NCI-H1436 (cell line): ENCODE data around the gene DLGAP4.

Experiments used
- DNase-seq: peaks from one replicate; lab custom pipeline; 2025; lab: John Stamatoyannopoulos, UW

DLGAP4 gene

GRCh38 chr20:36352843-36353553 lies 46.9 kb downstream of the DLGAP4 start:
- no peak for DNase-seq

DNA sequence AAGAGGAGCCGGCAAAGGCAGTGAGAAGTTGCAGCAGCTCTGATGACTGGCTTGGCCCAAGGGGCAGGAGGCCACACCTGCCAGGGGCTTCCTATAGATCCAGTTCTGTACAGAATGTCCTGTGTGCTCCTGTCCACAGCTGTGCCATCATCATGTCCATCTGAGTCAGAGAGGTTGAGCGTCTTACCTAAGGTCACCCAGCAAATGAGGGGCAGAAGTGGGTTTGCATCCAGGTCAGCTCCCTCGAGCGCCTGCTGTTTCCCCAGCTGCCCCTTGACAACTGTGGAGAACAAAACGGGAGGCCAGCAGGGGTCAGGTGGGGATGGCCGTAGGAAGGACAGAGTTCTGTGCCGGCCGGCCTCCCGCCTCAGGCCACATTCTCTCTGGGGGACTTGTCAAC lies 47.6 kb downstream of the DLGAP4 start:
- no peak for DNase-seq

GRCh38 chr20:36355469-36356171 lies 49.5 kb downstream of the DLGAP4 start:
- DNase-seq, result no peak

GRCh38 chr20:36359668-36360406 lies 53.7 kb downstream of the DLGAP4 start:
- no peak for DNase-seq

DNA sequence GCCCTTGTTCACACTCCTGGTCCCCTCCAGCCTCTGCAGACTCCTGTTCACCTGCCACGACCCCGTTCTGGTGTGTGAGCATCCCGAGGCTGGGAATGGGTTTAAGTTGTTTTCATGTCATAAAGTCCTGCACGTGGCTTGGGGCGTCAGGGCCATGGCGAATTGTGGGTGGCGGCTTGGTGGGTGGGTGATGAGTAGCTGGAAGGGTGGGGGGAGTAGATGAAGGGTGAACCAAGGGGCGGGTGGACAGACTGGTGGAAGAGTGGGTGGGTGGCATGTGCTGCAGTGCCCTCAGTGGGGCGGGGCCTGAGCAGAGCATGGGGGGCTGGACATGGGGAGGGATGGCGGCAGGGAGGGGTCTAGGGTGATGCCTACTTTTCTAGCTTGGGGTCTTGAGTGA lies 54.3 kb downstream of the DLGAP4 start:
- DNase-seq, result no peak

GRCh38 chr20:36361406-36361805 lies 55.3 kb downstream of the DLGAP4 start:
- no peak for DNase-seq

GRCh38 chr20:36362261-36362660 lies 56.1 kb downstream of the DLGAP4 start:
- no peak for DNase-seq

- no peak for DNase-seq
Observed at GRCh38 chr20:36362978-36363713, 57.0 kb downstream of the DLGAP4 start.

DNA sequence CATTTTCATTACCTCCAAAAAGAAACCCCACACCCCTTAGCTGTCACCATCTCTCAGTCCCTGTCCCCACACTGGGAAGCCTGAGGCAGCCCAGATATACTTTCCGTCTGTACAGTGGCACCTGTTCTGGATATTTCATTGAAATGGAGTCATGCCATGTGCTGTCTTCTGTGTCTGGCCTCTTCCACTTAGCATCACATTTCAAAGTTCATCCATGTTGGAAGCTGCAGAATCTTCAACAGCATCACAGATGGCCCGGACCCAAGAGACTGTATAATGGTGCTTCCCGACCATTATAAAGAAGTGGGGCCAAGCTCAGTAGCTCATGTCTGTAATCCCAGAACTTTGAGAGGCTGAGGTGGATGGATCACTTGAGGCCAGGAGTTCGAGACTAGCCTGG lies 58.4 kb downstream of the DLGAP4 start:
- no peak for DNase-seq

GRCh38 chr20:36366623-36367369 lies 60.7 kb downstream of the DLGAP4 start:
- DNase-seq, result no peak

DNA sequence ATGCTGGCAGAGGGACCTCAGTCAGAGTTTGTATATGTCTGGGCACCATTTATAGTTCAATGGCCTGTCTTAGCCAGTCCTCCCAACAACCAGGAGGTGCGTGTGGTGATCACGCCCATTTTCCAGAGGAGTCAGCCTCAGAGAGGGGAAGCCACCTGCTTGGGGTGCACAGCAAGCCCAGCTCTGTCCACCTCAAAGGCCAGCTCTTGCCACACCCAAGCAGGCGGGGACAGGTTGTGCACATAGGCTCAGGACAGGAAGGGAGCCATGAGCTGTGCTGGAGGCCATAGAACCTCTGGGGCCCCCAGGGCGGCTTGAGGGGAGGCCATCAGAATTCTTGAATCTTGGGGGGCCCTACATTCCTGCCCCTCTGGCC lies 61.2 kb downstream of the DLGAP4 start:
- DNase-seq, result no peak

DNA sequence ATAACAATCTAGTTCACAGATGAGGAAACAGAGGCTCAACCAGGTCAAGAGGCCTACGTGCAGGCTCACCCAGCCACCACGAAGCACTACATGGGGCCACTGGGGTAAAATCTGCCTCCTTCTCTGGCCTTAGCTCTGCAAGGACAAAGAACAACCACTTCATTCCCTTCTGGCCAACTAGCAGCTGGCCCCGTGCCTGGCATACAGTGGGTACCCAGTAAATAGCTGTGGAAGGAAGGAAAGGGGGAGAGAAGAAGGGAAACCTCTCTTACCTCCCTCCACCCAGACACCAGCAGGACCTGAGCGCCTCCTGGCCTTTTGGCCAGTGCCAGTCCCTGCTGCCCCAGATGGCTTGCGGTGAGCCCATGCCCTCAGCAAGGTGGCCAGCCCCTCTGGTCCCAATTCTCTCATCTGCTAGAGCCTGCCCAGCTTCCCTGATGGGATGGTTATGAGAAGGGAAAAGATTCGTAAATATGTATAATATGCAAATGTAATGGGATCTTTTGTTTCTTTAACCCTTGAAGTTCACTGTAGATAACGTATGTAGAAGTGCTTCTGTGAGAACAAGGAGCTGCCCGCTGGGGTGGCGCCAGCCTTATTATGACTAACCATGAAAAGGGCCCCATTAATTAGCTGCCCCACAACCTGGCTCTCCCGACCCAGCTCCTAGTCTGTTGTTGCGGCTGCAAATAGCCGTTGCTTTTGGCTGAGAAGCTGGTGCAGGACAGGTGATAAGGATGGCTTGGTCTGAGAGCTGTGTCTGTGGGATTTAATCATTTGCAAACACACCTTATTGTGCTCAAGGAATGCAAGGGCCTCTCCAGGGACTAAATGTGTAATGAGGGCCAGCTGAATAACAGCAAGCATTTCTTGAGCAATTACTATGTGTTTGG lies 62.0 kb downstream of the DLGAP4 start:
- DNase-seq, result no peak

- no peak for DNase-seq
Observed at GRCh38 chr20:36368869-36369268, 62.7 kb downstream of the DLGAP4 start.

- DNase-seq, result no peak
Observed at GRCh38 chr20:36369739-36370138, 63.6 kb downstream of the DLGAP4 start.

DNA sequence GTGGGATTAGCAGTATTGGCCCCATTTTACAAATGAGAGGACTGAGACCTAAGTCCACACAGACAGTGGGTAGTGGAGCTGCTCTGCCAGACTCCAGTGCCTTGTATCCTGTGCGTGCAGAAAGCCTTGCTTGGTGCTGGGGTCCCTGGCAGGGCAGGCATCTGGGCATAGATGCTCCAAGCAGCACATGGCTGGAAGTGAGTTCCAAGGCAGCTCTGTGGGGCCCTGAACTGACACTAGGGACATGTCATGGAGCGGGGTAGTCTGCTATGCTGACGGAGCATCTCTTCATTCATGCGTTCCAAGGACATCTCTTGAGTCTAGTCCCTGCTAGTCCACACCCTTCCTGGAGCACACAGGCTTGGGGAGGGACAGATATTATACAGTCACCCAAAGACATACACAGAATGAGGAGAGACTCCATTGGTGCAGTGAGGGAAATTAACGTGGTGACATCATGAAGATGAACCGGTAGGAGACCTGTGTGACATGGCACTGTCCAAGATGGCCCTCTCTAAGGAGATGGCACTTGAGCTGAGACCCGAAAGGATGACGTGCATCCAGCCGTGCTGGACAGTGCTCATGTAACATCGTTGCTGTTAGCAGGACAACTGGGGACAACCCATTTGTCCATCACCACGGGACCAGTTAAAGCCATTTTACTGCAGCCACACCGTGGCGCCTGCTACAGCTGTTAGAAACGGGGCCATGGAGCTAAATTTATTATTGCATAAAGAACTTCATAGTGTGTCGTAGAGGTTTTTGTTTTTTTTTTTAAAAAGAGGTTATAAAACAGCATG lies 65.1 kb downstream of the DLGAP4 start:
- DNase-seq, result no peak

- DNase-seq, result no peak
Observed at GRCh38 chr20:36372666-36373065, 66.5 kb downstream of the DLGAP4 start.

GRCh38 chr20:36373089-36373488 lies 67.0 kb downstream of the DLGAP4 start:
- DNase-seq, result no peak

- no peak for DNase-seq
Observed at GRCh38 chr20:36374995-36375394, 68.9 kb downstream of the DLGAP4 start.
